Loucy (cell line): ENCODE results near the gene INTS13.

Experiments
- H2AFZ ChIP-seq: fragments of 200-600 bp; sonication (generic); 2 replicates; pipeline ENCODE4 v1.6.0; 2016; ENCODE audit warnings: antibody characterized with exemption, mild to moderate bottlenecking, low read length, moderate library complexity
- H3F3A ChIP-seq: fragments of 200-600 bp; 2 replicates; pipeline ENCODE4 v1.6.0; 2016; ENCODE audit warnings: antibody characterized with exemption, low read depth, mild to moderate bottlenecking
- H3K27me3 ChIP-seq: fragments of 200-600 bp; sonication (generic); 2 replicates; pipeline ENCODE4 v1.6.1; 2014; ENCODE audit warnings: low read length, mild to moderate bottlenecking; ENCODE audit not compliant: insufficient read depth, poor library complexity, severe bottlenecking
- H3K36me3 ChIP-seq: fragments of 200-600 bp; sonication (generic); 2 replicates; pipeline ENCODE4 v1.6.1; 2016; ENCODE audit warnings: low read length; ENCODE audit not compliant: insufficient read depth
- H3K4me1 ChIP-seq: fragments of 200-600 bp; sonication (generic); 2 replicates; pipeline ENCODE4 v1.5.1; 2014; ENCODE audit warnings: low read length, mild to moderate bottlenecking; ENCODE audit not compliant: insufficient read depth, poor library complexity, severe bottlenecking
- H3K4me2 ChIP-seq: fragments of 200-600 bp; sonication (generic); 2 replicates; pipeline ENCODE4 v1.6.0; 2014; ENCODE audit warnings: antibody characterized with exemption, low read length, low read depth, mild to moderate bottlenecking; ENCODE audit not compliant: poor library complexity, severe bottlenecking
- H3K4me3 ChIP-seq: fragments of 200-600 bp; sonication (generic); 2 replicates; pipeline ENCODE4 v1.5.1; 2014; ENCODE audit warnings: low read length, mild to moderate bottlenecking, mixed read lengths; ENCODE audit not compliant: poor library complexity, severe bottlenecking
- H3K79me2 ChIP-seq: fragments of 200-600 bp; sonication (generic); 2 replicates; pipeline ENCODE4 v1.6.1; 2014; ENCODE audit warnings: low read length; ENCODE audit not compliant: insufficient read depth
- H3K9ac ChIP-seq: fragments of 200-600 bp; sonication (generic); 2 replicates; pipeline ENCODE4 v1.6.0; 2014; ENCODE audit warnings: mild to moderate bottlenecking, low read depth, low read length, moderate library complexity; ENCODE audit not compliant: poor library complexity, severe bottlenecking
- H3K9me2 ChIP-seq: fragments of 200-600 bp; sonication (generic); replicated peaks from 2 replicates; pipeline ENCODE4 v1.6.1; 2016; ENCODE audit warnings: low read depth, low read length, mixed read lengths
- H3K9me3 ChIP-seq: fragments of 200-600 bp; sonication (generic); 2 replicates; pipeline ENCODE4 v1.6.1; 2014; ENCODE audit warnings: mild to moderate bottlenecking, antibody characterized with exemption, low read length, low read depth; ENCODE audit not compliant: insufficient read depth
- H4K20me1 ChIP-seq: fragments of 200-600 bp; sonication (generic); 2 replicates; pipeline ENCODE4 v1.6.0; 2014; ENCODE audit warnings: antibody characterized with exemption, low read length, mild to moderate bottlenecking; ENCODE audit not compliant: insufficient read depth, poor library complexity, severe bottlenecking
- CTCF ChIP-seq: fragments of 200-600 bp; sonication (generic); conservative IDR thresholded peaks from 2 replicates; pipeline ENCODE4 v1.5.1; 2014; ENCODE audit warnings: mild to moderate bottlenecking, antibody characterized with exemption, low read length
- EZH2phosphoT487 ChIP-seq: fragments of 200-600 bp; IDR thresholded peaks from 2 replicates; pipeline ENCODE4 v1.6.1; 2018; ENCODE audit warnings: antibody characterized with exemption, mild to moderate bottlenecking, moderate library complexity, borderline replicate concordance

INTS13 gene

GRCh38 chr12:26936559-26937442, 980 bp downstream of the INTS13 start:
- no peak for TF ChIP-seq EZH2phosphoT487
- Histone ChIP-seq H3K9me2 (no peaks in the 10 kb centered on the region), H3K4me3 (peak overlapping the region; percentile 83), H3F3A (peaks cover 6% of the 10 kb centered on the region; the same call in 1 of the 2 replicates), H3K9ac (peak overlapping the region; percentile 91), H3K4me2 (peak overlapping the region; percentile 69), H2AFZ (no peak overlapping the region), H3K27me3 (no peaks in the 10 kb centered on the region), H3K79me2 (peaks cover 95% of the 10 kb centered on the region), H3K4me1 (peaks cover 73% of the 10 kb centered on the region), H3K36me3 (no peaks in the 10 kb centered on the region), H3K9me3 (no peaks in the 10 kb centered on the region), H4K20me1 (peaks cover 64% of the 10 kb centered on the region)

GRCh38 chr12:26935636-26936378, 2.0 kb downstream of the INTS13 start:
- no peaks in the 10 kb centered on the region for H3K9me3 ChIP-seq

GRCh38 chr12:26929590-26929989, 8.2 kb downstream of the INTS13 start:
- H3K27me3 ChIP-seq: no peaks in the 10 kb centered on the region
- no peaks in the 10 kb centered on the region for H3K9me2 ChIP-seq
- H3K4me2 ChIP-seq: peak overlapping the region; percentile 37
- H3K4me1 ChIP-seq: peaks cover 36% of the 10 kb centered on the region
- peaks cover 67% of the 10 kb centered on the region for H3K79me2 ChIP-seq
- H3K4me3 ChIP-seq: no peak overlapping the region
- H3K9me3 ChIP-seq: no peaks in the 10 kb centered on the region
- H3F3A ChIP-seq: no peaks in the 10 kb centered on the region
- no peak for TF ChIP-seq CTCF
- TF ChIP-seq EZH2phosphoT487: no peak
- H3K9ac ChIP-seq: no peak overlapping the region
- peaks cover 35% of the 10 kb centered on the region; the same call in 1 of the 2 replicates for H3K36me3 ChIP-seq
- H2AFZ ChIP-seq: no peak overlapping the region
- H4K20me1 ChIP-seq: peaks cover 17% of the 10 kb centered on the region

More at GRCh38 chr12:26935636-26936378, 2.0 kb downstream of the INTS13 start:
- peaks cover 2% of the 10 kb centered on the region; the same call in 1 of the 2 replicates for H3F3A ChIP-seq
- H3K9me2 ChIP-seq: no peaks in the 10 kb centered on the region
- H3K79me2 ChIP-seq: peaks cover 93% of the 10 kb centered on the region
- peaks cover 64% of the 10 kb centered on the region for H3K4me1 ChIP-seq
- H2AFZ ChIP-seq: no peak overlapping the region
- H4K20me1 ChIP-seq: peaks cover 55% of the 10 kb centered on the region
- peak overlapping the region; percentile 69 for H3K4me2 ChIP-seq
- H3K4me3 ChIP-seq: peak overlapping the region; percentile 83
- no peaks in the 10 kb centered on the region for H3K36me3 ChIP-seq
- TF ChIP-seq EZH2phosphoT487: no peak
- no peak for TF ChIP-seq CTCF
- no peaks in the 10 kb centered on the region for H3K27me3 ChIP-seq
- peak overlapping the region; percentile 91 for H3K9ac ChIP-seq
